Liver (tissue), 9 donors: ENCODE results near the gene FRS2. TPM values are rescaled to one million over a fixed set of nuclear protein-coding genes. Genes with fewer than 3 reads are reported as not detected.

ENCODE experiments used
- DNase-seq: peaks from one replicate; pipeline ENCODE4 v3.0.0-alpha.2; 2017; ENCODE audit warnings: low spot score
- H3K27ac ChIP-seq, 2 donors: one replicate each; pipeline ENCODE4 v1.7.0; 2013; ENCODE audit warnings: inconsistent platforms in 2 of 2, low read length in 2 of 2, control low read depth in 1 of 2, low read depth in 1 of 2, mild to moderate bottlenecking in 1 of 2
- H3K27me3 ChIP-seq, 4 donors: one replicate each; pipeline versions ENCODE4 v1.6.1 to v1.7.0; 2013; ENCODE audit warnings: low read length in 3 of 4, inconsistent platforms in 1 of 4, mild to moderate bottlenecking in 1 of 4, moderate library complexity in 1 of 4; ENCODE audit not compliant: control insufficient read depth in 4 of 4, insufficient read depth in 4 of 4
- H3K36me3 ChIP-seq, 4 donors: one replicate each; pipeline versions ENCODE4 v1.6.1 to v1.7.0; 2013; ENCODE audit warnings: low read length in 3 of 4, mild to moderate bottlenecking in 3 of 4, low read depth in 1 of 4, moderate library complexity in 1 of 4; ENCODE audit not compliant: control insufficient read depth in 4 of 4, insufficient read depth in 3 of 4
- H3K4me1 ChIP-seq, 4 donors: one replicate each; pipeline versions ENCODE4 v1.6.1 to v1.7.0; 2013; ENCODE audit warnings: low read length in 3 of 4, mild to moderate bottlenecking in 3 of 4, moderate library complexity in 1 of 4; ENCODE audit not compliant: control insufficient read depth in 4 of 4, insufficient read depth in 4 of 4
- H3K4me3 ChIP-seq, 3 donors: one replicate each; pipeline versions ENCODE4 v1.6.1 to v1.7.0; 2013; ENCODE audit warnings: low read length in 3 of 3, control low read depth in 1 of 3, low read depth in 1 of 3, mild to moderate bottlenecking in 1 of 3
- H3K9ac ChIP-seq, 2 donors: one replicate each; pipeline ENCODE4 v1.7.0; 2013; ENCODE audit warnings: low read length in 2 of 2, mild to moderate bottlenecking in 2 of 2, moderate library complexity in 2 of 2, control low read depth in 1 of 2, low read depth in 1 of 2
- H3K9me3 ChIP-seq, 4 donors: one replicate each; pipeline versions ENCODE4 v1.6.1 to v1.7.0; 2013; ENCODE audit warnings: low read length in 3 of 4; ENCODE audit not compliant: control insufficient read depth in 4 of 4
- ATF3 ChIP-seq: IDR thresholded peaks from 2 replicates; pipeline ENCODE4 v1.6.1; 2016; ENCODE audit warnings: antibody characterized with exemption
- CTCF ChIP-seq: fragments of 150-350 bp; IDR thresholded peaks from 2 replicates; pipeline ENCODE4 v1.5.1; 2017; ENCODE audit warnings: improper control_type of control experiment, low read depth, low read length; ENCODE audit not compliant: missing input control
- FOXA1 ChIP-seq: IDR thresholded peaks from 2 replicates; pipeline ENCODE4 v1.6.1; 2016; ENCODE audit warnings: antibody characterized with exemption
- FOXA2 ChIP-seq: IDR thresholded peaks from 2 replicates; pipeline ENCODE4 v1.6.1; 2016; ENCODE audit warnings: antibody characterized with exemption
- GABPA ChIP-seq, 2 donors: IDR thresholded peaks in 1 of 2; conservative IDR thresholded peaks in 1 of 2; 2 replicates each; pipeline ENCODE4 v1.6.1; 2016; ENCODE audit warnings: antibody characterized with exemption in 2 of 2, mild to moderate bottlenecking in 1 of 2, moderate library complexity in 1 of 2
- HNF4A ChIP-seq, 2 donors: conservative IDR thresholded peaks; 2 replicates each; pipeline ENCODE4 v1.6.1; 2016; ENCODE audit warnings: antibody characterized with exemption in 2 of 2, mild to moderate bottlenecking in 2 of 2
- HNF4G ChIP-seq: IDR thresholded peaks from 2 replicates; pipeline ENCODE4 v1.6.1; 2016; ENCODE audit warnings: antibody characterized with exemption
- JUND ChIP-seq, 2 donors: IDR thresholded peaks; 2 replicates each; pipeline ENCODE4 v1.6.1; 2016; ENCODE audit warnings: antibody characterized with exemption in 2 of 2
- MAX ChIP-seq: IDR thresholded peaks from 2 replicates; pipeline ENCODE4 v1.6.1; 2016; ENCODE audit warnings: antibody characterized with exemption
- NR2F2 ChIP-seq: IDR thresholded peaks from 2 replicates; pipeline ENCODE4 v1.6.1; 2016; ENCODE audit warnings: antibody characterized with exemption
- RAD21 ChIP-seq, 2 donors: IDR thresholded peaks; 2 replicates each; pipeline ENCODE4 v1.6.1; 2016; ENCODE audit warnings: antibody characterized with exemption in 2 of 2, mild to moderate bottlenecking in 2 of 2
- REST ChIP-seq: IDR thresholded peaks from 2 replicates; pipeline ENCODE4 v1.6.1; 2016; ENCODE audit warnings: antibody characterized with exemption, mild to moderate bottlenecking
- RXRA ChIP-seq, 2 donors: IDR thresholded peaks; 2 replicates each; pipeline ENCODE4 v1.6.1; 2017 to 2018; ENCODE audit warnings: antibody characterized with exemption in 2 of 2, mild to moderate bottlenecking in 1 of 2
- SP1 ChIP-seq: IDR thresholded peaks from 2 replicates; pipeline ENCODE4 v1.6.1; 2018; ENCODE audit warnings: antibody characterized with exemption, mild to moderate bottlenecking
- YY1 ChIP-seq: IDR thresholded peaks from 2 replicates; pipeline ENCODE4 v1.6.1; 2016; ENCODE audit warnings: antibody characterized with exemption, mild to moderate bottlenecking
- ZBTB33 ChIP-seq: IDR thresholded peaks from 2 replicates; pipeline ENCODE4 v1.6.1; 2016; ENCODE audit warnings: antibody characterized with exemption
- WGBS: extraction: QIAGEN DNeasy Blood & Tissue Kit; methylation state at CpG from one replicate; pipeline ENCODE4 v1.1.7; 2013; 5-methylcytosine and 5-hydroxymethylcytosine counted together
- polyA plus RNA-seq, 2 donors: library from polyadenylated mRNA; stranded (reverse) in 1 of 2; unstranded in 1 of 2; fragments of 200-250 nt in 1 of 2; fragments of >200 nt in 1 of 2; fragmentation: Nextera tagmentation in 1 of 2; extraction: Ambion mirVana in 1 of 2; gene quantifications; one replicate each; pipeline versions ENCODE4 v1.2.1 to v1.2.3, GENCODE V29; 2013 to 2015
- total RNA-seq, 2 donors: library from RNA; depleted of rRNA; stranded (reverse); fragments of >200 nt; gene quantifications; one replicate each; pipeline ENCODE4 v1.2.3, GENCODE V29; 2014
- donor health status: healthy.
- donor health status: healthy.
- donor health status: healthy.
- donor health status: healthy.
- donor health status: healthy.

Gene FRS2
- total and polyA plus RNA-seq, 4 donors, result 7.0 to 24.0 (median 21.9) TPM

GRCh38 chr12:69616025-69616424 is 145.8 kb downstream of the FRS2 start (continued):
- no peak for TF ChIP-seq REST
- TF ChIP-seq FOXA1, result no peak

- 75% methylated on average over 6 of the region's 6 CpGs for WGBS
- no peak overlapping the region for H3K4me3 ChIP-seq
- H3K9me3 ChIP-seq, result peaks cover 0 to 2% (median 0%) of the 10 kb centered on the region in 4 donors
- no peak overlapping the region for H3K9ac ChIP-seq
- TF ChIP-seq ZBTB33 (no peak), HNF4G (no peak), SP1 (no peak), RXRA (IDR thresholded peaks at IDR 0.05) (no peak), CTCF (no peak), JUND (IDR thresholded peaks at IDR 0.05) (no peak), NR2F2 (no peak)
- no peaks in the 10 kb centered on the region for H3K36me3 ChIP-seq
- H3K27ac ChIP-seq, result no peak overlapping the region
- no peak for DNase-seq
- H3K4me1 ChIP-seq, result peaks cover 0 to 2% (median 0%) of the 10 kb centered on the region in 4 donors
- H3K27me3 ChIP-seq, result no peaks in the 10 kb centered on the region
Observed at GRCh38 chr12:69619050-69619449, 148.9 kb downstream of the FRS2 start.

- H3K36me3 ChIP-seq, result no peaks in the 10 kb centered on the region
- DNase-seq, result no peak
- 68% methylated on average over 4 of the region's 4 CpGs for WGBS
- H3K4me1 ChIP-seq, result peaks cover 0 to 2% (median 0%) of the 10 kb centered on the region in 4 donors
- no peak overlapping the region for H3K9ac ChIP-seq
- H3K27me3 ChIP-seq, result no peaks in the 10 kb centered on the region
- TF ChIP-seq NR2F2 (no peak), RXRA (IDR thresholded peaks at IDR 0.05) (no peak), YY1 (no peak), ZBTB33 (no peak), JUND (IDR thresholded peaks at IDR 0.05) (no peak), FOXA2 (no peak), MAX (no peak), HNF4G (no peak), RAD21 (IDR thresholded peaks at IDR 0.05) (no peak), ATF3 (no peak), GABPA (IDR thresholded peaks at IDR 0.05 in 1 of 2, conservative IDR thresholded peaks at IDR 0.05 in 1 of 2) (no peak), FOXA1 (no peak), REST (no peak), HNF4A (conservative IDR thresholded peaks at IDR 0.05) (no peak)
- no peak overlapping the region for H3K27ac ChIP-seq
- H3K4me3 ChIP-seq, result no peak overlapping the region
- peaks cover 0 to 2% (median 0%) of the 10 kb centered on the region in 4 donors for H3K9me3 ChIP-seq
Observed at GRCh38 chr12:69620077-69620476, 149.9 kb downstream of the FRS2 start.
